HG03432 (cell line): ENCODE results near the gene RELA.
A peak's percentile ranks its signal among the peaks of the same experiment; 100 is the strongest.
"Not testable (repeated sequence)": the region's sequence is repeated elsewhere in the genome, so short reads cannot be mapped to it uniquely, and the experiment has no call there.

Experiments
- ATAC-seq: cut with Tn5 transposase; IDR thresholded peaks from one replicate; pipeline ENCODE4 v1.9.1; 2021; ENCODE audit warnings: mild to moderate bottlenecking, moderate library complexity; ENCODE audit not compliant: unreplicated experiment

The RELA gene

GRCh38 chr11:65672180-65672860, 9.6 kb upstream of the RELA start:
- ATAC-seq: no peak

- ATAC-seq: peak; percentile 13
Measured at GRCh38 chr11:65663639-65664200, 1.0 kb upstream of the RELA start.

- ATAC-seq: no peak
Measured at GRCh38 chr11:65662247-65662798, 393 bp downstream of the RELA start.

GRCh38 chr11:65661599-65662246, 993 bp downstream of the RELA start:
- no peak for ATAC-seq

GRCh38 chr11:65660908-65661307, 1.8 kb downstream of the RELA start:
- ATAC-seq: not testable (repeated sequence)

- ATAC-seq: no peak
Measured at GRCh38 chr11:65660038-65660437, 2.7 kb downstream of the RELA start.

- no peak for ATAC-seq
Measured at GRCh38 chr11:65658174-65659021, 4.3 kb downstream of the RELA start.

GRCh38 chr11:65657426-65657825, 5.3 kb downstream of the RELA start:
- ATAC-seq: no peak

GRCh38 chr11:65655570-65656332, 7.0 kb downstream of the RELA start:
- no peak for ATAC-seq

GRCh38 chr11:65654375-65655349, 8.1 kb downstream of the RELA start:
- ATAC-seq: no peak

GRCh38 chr11:65653229-65654225, 9.2 kb downstream of the RELA start:
- ATAC-seq: no peak

- peak; percentile 74 for ATAC-seq
Measured at GRCh38 chr11:65652511-65653228, 10.0 kb downstream of the RELA start.

- ATAC-seq: no peak
Measured at GRCh38 chr11:65651589-65652510, 10.9 kb downstream of the RELA start.

- no peak for ATAC-seq
Measured at GRCh38 chr11:65651339-65651588, 11.5 kb downstream of the RELA start.

GRCh38 chr11:65650547-65651338, 12.0 kb downstream of the RELA start:
- ATAC-seq: no peak
